Peyer's patch (tissue), 4 donors: Measurements from ENCODE around the gene SPRR3.

Source experiments
- CTCF ChIP-seq, 6 experiments: fragments of 450-650 bp in 4 of 6; fragments of 200-600 bp in 2 of 6; sonication (generic) in 1 of 6; IDR thresholded peaks; one replicate each; pipeline ENCODE4 v1.5.1; 2017 to 2019; ENCODE audit warnings: antibody characterized with exemption in 6 of 6, mild to moderate bottlenecking in 3 of 6, moderate library complexity in 1 of 6
- POLR2A ChIP-seq, 2 donors: fragments of 450-650 bp; IDR thresholded peaks; one replicate each; pipeline ENCODE4 v1.5.1; 2017; ENCODE audit warnings: antibody characterized with exemption in 2 of 2, mild to moderate bottlenecking in 2 of 2, moderate library complexity in 2 of 2

GRCh38 chr1:153035211-153035610 lies 33.7 kb downstream of the SPRR3 start:
- no peak for TF ChIP-seq CTCF (IDR thresholded peaks at IDR 0.05)
- TF ChIP-seq POLR2A (IDR thresholded peaks at IDR 0.05) = no peak
